ENCODE measurements around the gene ADISSP. TPM values are rescaled to one million over a fixed set of nuclear protein-coding genes. Genes with fewer than 3 reads are reported as not detected.

Gene ADISSP
- total and polyA plus RNA-seq, 2 experiments from 2014 or later, result 86.6 to 126 TPM

DNA sequence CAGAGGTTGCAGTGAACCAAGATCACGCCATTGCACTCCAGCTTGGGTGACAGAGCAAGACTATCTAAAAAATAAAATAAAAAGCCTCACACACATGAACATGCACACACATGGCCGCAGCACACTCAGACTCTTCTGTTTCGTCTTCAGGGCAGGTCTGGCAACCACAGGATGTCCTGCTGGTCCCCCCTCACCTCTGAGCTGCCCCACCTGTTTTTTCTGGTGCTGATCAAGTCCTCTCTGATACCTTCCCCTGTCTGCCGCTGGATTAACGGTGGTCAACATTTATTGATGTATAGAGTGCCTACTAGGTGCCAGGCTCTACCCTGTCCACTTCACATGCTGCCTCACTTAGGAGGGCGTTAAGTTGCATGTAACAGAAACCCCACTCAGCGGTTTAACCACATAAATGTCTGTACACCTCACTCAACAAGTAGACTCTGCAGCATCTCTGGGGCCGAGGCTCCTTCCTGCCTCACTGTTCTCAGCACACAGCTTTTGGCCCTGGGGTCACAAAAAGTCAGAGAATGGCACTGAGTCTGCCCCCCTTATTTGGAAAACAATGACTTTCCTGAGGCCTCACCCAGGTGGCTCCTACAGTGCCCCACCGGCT lies 48.3 kb upstream of the ADISSP start (continued):
- TF ChIP-seq, protein P1, sequence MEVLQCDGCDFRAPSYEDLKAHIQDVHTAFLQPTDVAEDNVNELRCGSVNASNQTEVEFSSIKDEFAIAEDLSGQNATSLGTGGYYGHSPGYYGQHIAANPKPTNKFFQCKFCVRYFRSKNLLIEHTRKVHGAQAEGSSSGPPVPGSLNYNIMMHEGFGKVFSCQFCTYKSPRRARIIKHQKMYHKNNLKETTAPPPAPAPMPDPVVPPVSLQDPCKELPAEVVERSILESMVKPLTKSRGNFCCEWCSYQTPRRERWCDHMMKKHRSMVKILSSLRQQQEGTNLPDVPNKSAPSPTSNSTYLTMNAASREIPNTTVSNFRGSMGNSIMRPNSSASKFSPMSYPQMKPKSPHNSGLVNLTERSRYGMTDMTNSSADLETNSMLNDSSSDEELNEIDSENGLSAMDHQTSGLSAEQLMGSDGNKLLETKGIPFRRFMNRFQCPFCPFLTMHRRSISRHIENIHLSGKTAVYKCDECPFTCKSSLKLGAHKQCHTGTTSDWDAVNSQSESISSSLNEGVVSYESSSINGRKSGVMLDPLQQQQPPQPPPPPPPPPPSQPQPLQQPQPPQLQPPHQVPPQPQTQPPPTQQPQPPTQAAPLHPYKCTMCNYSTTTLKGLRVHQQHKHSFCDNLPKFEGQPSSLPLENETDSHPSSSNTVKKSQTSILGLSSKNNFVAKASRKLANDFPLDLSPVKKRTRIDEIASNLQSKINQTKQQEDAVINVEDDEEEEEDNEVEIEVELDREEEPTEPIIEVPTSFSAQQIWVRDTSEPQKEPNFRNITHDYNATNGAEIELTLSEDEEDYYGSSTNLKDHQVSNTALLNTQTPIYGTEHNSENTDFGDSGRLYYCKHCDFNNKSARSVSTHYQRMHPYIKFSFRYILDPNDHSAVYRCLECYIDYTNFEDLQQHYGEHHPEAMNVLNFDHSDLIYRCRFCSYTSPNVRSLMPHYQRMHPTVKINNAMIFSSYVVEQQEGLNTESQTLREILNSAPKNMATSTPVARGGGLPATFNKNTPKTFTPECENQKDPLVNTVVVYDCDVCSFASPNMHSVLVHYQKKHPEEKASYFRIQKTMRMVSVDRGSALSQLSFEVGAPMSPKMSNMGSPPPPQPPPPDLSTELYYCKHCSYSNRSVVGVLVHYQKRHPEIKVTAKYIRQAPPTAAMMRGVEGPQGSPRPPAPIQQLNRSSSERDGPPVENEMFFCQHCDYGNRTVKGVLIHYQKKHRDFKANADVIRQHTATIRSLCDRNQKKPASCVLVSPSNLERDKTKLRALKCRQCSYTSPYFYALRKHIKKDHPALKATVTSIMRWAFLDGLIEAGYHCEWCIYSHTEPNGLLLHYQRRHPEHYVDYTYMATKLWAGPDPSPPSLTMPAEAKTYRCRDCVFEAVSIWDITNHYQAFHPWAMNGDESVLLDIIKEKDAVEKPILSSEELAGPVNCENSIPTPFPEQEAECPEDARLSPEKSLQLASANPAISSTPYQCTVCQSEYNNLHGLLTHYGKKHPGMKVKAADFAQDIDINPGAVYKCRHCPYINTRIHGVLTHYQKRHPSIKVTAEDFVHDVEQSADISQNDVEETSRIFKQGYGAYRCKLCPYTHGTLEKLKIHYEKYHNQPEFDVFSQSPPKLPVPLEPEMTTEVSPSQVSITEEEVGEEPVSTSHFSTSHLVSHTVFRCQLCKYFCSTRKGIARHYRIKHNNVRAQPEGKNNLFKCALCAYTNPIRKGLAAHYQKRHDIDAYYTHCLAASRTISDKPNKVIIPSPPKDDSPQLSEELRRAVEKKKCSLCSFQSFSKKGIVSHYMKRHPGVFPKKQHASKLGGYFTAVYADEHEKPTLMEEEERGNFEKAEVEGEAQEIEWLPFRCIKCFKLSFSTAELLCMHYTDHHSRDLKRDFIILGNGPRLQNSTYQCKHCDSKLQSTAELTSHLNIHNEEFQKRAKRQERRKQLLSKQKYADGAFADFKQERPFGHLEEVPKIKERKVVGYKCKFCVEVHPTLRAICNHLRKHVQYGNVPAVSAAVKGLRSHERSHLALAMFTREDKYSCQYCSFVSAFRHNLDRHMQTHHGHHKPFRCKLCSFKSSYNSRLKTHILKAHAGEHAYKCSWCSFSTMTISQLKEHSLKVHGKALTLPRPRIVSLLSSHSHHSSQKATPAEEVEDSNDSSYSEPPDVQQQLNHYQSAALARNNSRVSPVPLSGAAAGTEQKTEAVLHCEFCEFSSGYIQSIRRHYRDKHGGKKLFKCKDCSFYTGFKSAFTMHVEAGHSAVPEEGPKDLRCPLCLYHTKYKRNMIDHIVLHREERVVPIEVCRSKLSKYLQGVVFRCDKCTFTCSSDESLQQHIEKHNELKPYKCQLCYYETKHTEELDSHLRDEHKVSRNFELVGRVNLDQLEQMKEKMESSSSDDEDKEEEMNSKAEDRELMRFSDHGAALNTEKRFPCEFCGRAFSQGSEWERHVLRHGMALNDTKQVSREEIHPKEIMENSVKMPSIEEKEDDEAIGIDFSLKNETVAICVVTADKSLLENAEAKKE (CRISPR knock-in tag; IDR thresholded peaks at IDR 0.05), result no peak
- no peak for TF ChIP-seq EZH2 (IDR thresholded peaks at IDR 0.05; ENCODE audit: low read depth, unreplicated experiment)
- TF ChIP-seq STAT1 (IDR thresholded peaks at IDR 0.05; ENCODE audit: unreplicated experiment), result no peak
- no peak for TF ChIP-seq ZNF114 (CRISPR knock-in tag; IDR thresholded peaks at IDR 0.05)
- no peak for TF ChIP-seq ZNF331 (CRISPR knock-in tag; IDR thresholded peaks at IDR 0.05; ENCODE audit: low read depth)
- TF ChIP-seq JUNB (IDR thresholded peaks at IDR 0.05; ENCODE audit: unreplicated experiment), result no peak

DNA sequence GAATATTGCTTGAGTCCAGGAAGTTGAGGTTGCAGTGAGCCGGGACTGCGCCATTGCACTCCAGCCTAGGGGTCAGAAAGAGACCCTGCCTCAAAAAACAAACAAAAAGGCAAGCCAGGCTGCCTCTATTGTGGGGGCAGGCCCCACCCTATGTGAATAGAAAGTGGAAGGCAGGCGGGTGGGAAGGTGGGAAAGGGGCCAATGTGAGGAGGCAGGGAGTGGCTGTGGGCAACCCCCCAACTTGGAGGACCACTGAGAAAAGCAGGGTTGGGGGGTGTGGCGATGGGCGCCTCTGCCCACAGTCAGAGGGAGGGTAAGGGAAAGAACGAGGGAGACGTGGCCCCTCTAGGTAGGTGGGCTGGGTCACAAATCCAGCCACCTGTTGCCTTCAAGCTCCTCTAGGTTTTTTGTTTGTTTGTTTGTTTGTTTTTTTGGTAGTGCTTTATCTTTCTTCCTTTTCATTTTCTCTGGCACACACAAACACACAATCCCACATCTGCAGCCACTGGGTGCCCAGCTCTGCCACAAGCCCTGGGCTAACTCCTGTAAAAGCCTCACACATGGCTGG lies 47.5 kb upstream of the ADISSP start:
- Histone ChIP-seq H3K4me3 (no peak overlapping the region), H3K27me3 (ENCODE audit: insufficient read depth) (no peaks in the 10 kb centered on the region), H3K4me2 (no peak overlapping the region), H4K20me1 (replicated peaks; ENCODE audit: insufficient read depth) (no peaks in the 10 kb centered on the region), H3K36me3 (ENCODE audit: insufficient read depth) (no peaks in the 10 kb centered on the region), H2AFZ (no peak overlapping the region; the same call in 1 of the 2 replicates), H3K9me2 (ENCODE audit: insufficient read depth) (no peaks in the 10 kb centered on the region), H3K27ac (ENCODE audit: low read depth) (no peak overlapping the region), H3F3A (replicated peaks; ENCODE audit: low read depth) (no peaks in the 10 kb centered on the region; the same call in 1 of the 2 replicates), H3K4me1 (ENCODE audit: insufficient read depth) (peaks cover 16% of the 10 kb centered on the region; the same call in 1 of the 2 replicates), H3K79me2 (replicated peaks; ENCODE audit: insufficient read depth) (no peaks in the 10 kb centered on the region)
- H3K4me3 Mint-ChIP-seq, result no peak overlapping the region
- H3K9me3 Mint-ChIP-seq, result no peaks in the 10 kb centered on the region; the same call in 2 of the 3 replicates
- DNase-seq (ENCODE audit: low spot score) (no peak), ATAC-seq (no peak)
- TF ChIP-seq NANOG (IDR thresholded peaks at IDR 0.05; ENCODE audit: borderline replicate concordance), result no peak
- TF ChIP-seq, protein P2, sequence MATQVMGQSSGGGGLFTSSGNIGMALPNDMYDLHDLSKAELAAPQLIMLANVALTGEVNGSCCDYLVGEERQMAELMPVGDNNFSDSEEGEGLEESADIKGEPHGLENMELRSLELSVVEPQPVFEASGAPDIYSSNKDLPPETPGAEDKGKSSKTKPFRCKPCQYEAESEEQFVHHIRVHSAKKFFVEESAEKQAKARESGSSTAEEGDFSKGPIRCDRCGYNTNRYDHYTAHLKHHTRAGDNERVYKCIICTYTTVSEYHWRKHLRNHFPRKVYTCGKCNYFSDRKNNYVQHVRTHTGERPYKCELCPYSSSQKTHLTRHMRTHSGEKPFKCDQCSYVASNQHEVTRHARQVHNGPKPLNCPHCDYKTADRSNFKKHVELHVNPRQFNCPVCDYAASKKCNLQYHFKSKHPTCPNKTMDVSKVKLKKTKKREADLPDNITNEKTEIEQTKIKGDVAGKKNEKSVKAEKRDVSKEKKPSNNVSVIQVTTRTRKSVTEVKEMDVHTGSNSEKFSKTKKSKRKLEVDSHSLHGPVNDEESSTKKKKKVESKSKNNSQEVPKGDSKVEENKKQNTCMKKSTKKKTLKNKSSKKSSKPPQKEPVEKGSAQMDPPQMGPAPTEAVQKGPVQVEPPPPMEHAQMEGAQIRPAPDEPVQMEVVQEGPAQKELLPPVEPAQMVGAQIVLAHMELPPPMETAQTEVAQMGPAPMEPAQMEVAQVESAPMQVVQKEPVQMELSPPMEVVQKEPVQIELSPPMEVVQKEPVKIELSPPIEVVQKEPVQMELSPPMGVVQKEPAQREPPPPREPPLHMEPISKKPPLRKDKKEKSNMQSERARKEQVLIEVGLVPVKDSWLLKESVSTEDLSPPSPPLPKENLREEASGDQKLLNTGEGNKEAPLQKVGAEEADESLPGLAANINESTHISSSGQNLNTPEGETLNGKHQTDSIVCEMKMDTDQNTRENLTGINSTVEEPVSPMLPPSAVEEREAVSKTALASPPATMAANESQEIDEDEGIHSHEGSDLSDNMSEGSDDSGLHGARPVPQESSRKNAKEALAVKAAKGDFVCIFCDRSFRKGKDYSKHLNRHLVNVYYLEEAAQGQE (IDR thresholded peaks at IDR 0.05; ENCODE audit: unreplicated experiment), result no peak
- TF ChIP-seq JUNB (IDR thresholded peaks at IDR 0.05; ENCODE audit: unreplicated experiment), result no peak
- no peak for TF ChIP-seq STAT1 (IDR thresholded peaks at IDR 0.05; ENCODE audit: unreplicated experiment)
- no peak for TF ChIP-seq ZNF331 (CRISPR knock-in tag; IDR thresholded peaks at IDR 0.05; ENCODE audit: low read depth)
- TF ChIP-seq CREB1 (CRISPR knock-in tag; IDR thresholded peaks at IDR 0.05; ENCODE audit: low read depth), result no peak
- TF ChIP-seq, protein P3, sequence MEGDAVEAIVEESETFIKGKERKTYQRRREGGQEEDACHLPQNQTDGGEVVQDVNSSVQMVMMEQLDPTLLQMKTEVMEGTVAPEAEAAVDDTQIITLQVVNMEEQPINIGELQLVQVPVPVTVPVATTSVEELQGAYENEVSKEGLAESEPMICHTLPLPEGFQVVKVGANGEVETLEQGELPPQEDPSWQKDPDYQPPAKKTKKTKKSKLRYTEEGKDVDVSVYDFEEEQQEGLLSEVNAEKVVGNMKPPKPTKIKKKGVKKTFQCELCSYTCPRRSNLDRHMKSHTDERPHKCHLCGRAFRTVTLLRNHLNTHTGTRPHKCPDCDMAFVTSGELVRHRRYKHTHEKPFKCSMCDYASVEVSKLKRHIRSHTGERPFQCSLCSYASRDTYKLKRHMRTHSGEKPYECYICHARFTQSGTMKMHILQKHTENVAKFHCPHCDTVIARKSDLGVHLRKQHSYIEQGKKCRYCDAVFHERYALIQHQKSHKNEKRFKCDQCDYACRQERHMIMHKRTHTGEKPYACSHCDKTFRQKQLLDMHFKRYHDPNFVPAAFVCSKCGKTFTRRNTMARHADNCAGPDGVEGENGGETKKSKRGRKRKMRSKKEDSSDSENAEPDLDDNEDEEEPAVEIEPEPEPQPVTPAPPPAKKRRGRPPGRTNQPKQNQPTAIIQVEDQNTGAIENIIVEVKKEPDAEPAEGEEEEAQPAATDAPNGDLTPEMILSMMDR (conservative IDR thresholded peaks at IDR 0.05; ENCODE audit: low read depth in 2 of 2), result no peak
- peaks cover 18% of the 10 kb centered on the region for H3K4me1 Mint-ChIP-seq
- no peaks in the 10 kb centered on the region; the same call in 2 of the 3 replicates for H3K36me3 Mint-ChIP-seq (ENCODE audit: low read depth)
- peaks cover 4% of the 10 kb centered on the region for H3K27me3 Mint-ChIP-seq (ENCODE audit: insufficient read depth, low read depth, poor library complexity)
- H3K27ac Mint-ChIP-seq, result no peak overlapping the region

Measured in GM23338 (cell line).